NAMALWA (cell line): ENCODE measurements around the gene PDZD2.

Experiments
- DNase-seq: peaks from one replicate; pipeline ENCODE4 v3.0.0-alpha.2; 2015; ENCODE audit warnings: low spot score

PDZD2 gene

GRCh38 chr5:32143617-32144377 lies 504.9 kb downstream of the PDZD2 start:
- no peak for DNase-seq

- DNase-seq = no peak
Measured at GRCh38 chr5:32144378-32145207, 505.7 kb downstream of the PDZD2 start.

GRCh38 chr5:32145378-32145777 lies 506.4 kb downstream of the PDZD2 start:
- no peak for DNase-seq

GRCh38 chr5:32147236-32147635 lies 508.3 kb downstream of the PDZD2 start:
- DNase-seq = no peak

GRCh38 chr5:32147959-32148358 lies 509.0 kb downstream of the PDZD2 start:
- no peak for DNase-seq

DNA sequence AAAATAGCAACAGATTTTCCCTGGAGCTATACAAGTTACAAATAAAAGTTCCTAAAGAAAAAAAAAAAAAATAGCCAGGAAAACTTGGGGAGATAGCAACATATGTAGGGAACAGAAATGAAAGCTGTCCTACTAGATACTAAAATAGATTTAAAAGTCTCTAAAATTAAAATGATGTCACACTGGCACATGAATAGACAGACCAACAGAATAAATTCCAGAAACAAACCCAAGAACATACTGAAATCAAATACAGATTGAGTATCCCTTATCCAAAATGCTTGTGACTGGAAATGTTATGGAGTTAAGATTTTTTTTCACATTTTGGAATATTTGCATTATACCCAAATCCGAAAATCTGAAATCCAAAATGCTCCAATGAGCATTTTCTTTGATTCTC lies 511.4 kb downstream of the PDZD2 start:
- no peak for DNase-seq

DNA sequence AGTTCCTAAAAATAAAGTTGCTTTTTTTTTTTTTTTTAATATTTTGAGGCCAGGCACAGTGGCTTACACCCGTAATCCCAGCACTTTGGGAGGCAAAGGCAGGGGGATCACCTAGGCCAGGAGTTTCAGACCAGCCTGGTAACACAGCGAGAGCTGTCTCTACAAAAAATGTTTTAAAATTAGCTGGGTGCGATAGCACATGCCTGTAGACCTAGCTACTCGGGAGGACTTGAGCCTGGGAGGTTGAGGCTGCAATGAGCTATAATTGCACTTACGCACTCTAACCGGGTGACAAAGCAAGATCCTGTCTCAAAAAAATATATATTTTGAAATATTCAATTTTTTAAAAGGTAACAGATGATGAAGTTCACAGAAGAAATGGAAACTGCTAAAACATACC lies 512.3 kb downstream of the PDZD2 start:
- no peak for DNase-seq

DNA sequence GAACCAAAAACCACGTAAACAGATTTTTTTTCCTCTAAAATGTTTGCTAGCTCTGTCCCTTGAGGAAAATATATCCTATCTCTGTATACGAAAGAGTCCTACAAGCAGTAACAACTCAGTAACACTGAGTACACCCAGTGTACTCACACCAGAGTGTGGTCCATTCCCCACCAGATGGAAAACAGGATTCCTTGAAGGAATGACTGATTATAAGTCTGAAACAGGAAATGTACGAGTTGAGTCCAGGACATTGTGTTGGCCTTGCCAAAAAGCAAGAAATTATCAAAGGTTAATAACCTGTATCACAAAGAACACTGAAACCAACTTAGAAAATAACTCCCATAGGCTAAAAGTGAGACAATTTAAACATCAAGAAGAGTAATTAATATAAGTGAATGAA lies 514.8 kb downstream of the PDZD2 start:
- no peak for DNase-seq

GRCh38 chr5:32155211-32155610 lies 516.3 kb downstream of the PDZD2 start:
- DNase-seq = no peak

DNA sequence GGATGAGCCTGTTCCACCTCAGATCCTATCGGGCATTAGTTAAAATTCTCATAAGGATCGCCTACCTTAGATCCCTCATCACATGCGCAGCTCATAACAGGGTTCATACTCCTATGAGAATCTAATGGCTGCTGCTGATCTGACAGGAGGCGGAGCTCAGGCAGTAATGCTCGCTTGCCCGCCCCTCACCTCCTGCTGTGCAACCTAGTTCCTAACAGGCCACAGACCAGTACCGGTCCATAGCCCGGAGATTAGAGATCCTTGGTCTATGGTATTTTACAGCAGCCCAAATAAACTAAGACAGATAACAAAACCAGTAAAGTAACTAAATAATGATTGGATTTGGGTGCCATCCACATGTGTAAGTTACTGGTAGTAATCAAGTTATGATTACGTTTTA lies 517.7 kb downstream of the PDZD2 start:
- no peak for DNase-seq

GRCh38 chr5:32157078-32157477 lies 518.1 kb downstream of the PDZD2 start:
- no peak for DNase-seq

DNA sequence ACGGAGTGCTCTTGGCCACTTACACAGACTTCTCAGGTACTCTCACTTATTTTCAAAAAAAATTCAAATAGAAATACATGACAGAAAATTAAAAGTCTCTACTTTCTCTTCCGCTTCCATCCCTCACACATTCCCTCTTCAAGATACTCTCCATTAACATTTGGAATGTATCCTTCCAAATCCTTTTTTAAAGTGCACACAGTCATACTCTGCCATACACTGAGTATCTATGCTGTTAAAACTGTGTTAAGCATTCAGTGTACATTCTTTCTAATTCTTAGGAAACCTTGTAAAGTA lies 519.7 kb downstream of the PDZD2 start:
- no peak for DNase-seq

DNA sequence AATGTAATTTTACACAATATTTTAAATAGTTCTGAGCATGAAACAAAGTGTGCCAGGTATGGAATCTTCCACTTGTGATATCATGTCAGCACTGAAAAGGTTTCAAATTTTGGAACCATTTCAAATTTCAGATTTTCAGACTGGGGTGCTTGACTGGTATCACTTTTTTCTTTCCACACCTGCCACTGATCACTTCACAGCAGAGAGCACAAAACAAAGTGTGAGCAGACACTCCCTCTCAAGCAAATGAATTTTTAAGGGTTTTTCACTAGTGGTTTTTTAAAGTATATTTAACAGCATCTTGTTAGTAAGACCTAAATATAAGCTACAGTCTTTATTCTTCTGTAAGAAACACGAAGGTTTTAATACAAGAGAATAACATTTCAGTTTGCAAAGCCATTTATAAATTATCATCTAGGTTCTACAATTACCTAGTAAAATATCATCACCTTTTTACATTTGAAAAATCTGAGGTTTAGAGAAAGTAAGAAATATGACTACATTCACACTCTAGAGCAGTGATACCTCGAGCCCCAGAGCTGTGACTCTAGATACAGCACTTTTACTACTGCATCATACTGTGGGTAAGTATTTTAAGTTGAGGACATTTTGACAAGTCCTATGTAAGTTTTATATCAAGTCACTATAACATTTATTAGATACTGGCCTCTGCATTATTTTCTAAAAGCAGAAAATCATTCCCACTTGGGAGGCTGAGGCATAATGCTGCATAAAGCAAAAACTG lies 520.6 kb downstream of the PDZD2 start:
- DNase-seq = no peak

GRCh38 chr5:32160228-32160627 lies 521.3 kb downstream of the PDZD2 start:
- no peak for DNase-seq
